ENCODE data around the gene RYR2.

- TF ChIP-seq CTCF (conservative IDR thresholded peaks at IDR 0.05; ENCODE audit: low read depth, low read length) (no peak), EZH2 (IDR thresholded peaks at IDR 0.05; ENCODE audit: borderline replicate concordance, low read depth, low read length, poor library complexity, severe bottlenecking) (no peak)
Measured at GRCh38 chr1:237834048-237834447, 792.1 kb downstream of the RYR2 start.

Measured in A673 (cell line).